Esophagus squamous epithelium (tissue), 4 donors: ENCODE data around the gene ZDHHC11B.

Experiments used
- POLR2A ChIP-seq, 4 donors: fragments of 450-650 bp; IDR thresholded peaks; one replicate each; pipeline ENCODE4 v1.6.1; 2017; ENCODE audit warnings: antibody characterized with exemption in 4 of 4, mild to moderate bottlenecking in 4 of 4, moderate library complexity in 3 of 4
- TF ChIP-seq, protein P1 (sequence below), 6 experiments: fragments of 450-650 bp in 4 of 6; fragments of 200-600 bp in 2 of 6; sonication (generic) in 2 of 6; IDR thresholded peaks; one replicate each; pipeline ENCODE4 v1.5.1; 2016 to 2019; ENCODE audit warnings: antibody characterized with exemption in 6 of 6, mild to moderate bottlenecking in 4 of 6, moderate library complexity in 4 of 6

- TF ChIP-seq, protein P1, sequence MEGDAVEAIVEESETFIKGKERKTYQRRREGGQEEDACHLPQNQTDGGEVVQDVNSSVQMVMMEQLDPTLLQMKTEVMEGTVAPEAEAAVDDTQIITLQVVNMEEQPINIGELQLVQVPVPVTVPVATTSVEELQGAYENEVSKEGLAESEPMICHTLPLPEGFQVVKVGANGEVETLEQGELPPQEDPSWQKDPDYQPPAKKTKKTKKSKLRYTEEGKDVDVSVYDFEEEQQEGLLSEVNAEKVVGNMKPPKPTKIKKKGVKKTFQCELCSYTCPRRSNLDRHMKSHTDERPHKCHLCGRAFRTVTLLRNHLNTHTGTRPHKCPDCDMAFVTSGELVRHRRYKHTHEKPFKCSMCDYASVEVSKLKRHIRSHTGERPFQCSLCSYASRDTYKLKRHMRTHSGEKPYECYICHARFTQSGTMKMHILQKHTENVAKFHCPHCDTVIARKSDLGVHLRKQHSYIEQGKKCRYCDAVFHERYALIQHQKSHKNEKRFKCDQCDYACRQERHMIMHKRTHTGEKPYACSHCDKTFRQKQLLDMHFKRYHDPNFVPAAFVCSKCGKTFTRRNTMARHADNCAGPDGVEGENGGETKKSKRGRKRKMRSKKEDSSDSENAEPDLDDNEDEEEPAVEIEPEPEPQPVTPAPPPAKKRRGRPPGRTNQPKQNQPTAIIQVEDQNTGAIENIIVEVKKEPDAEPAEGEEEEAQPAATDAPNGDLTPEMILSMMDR (IDR thresholded peaks at IDR 0.05) = no peak
- TF ChIP-seq POLR2A (IDR thresholded peaks at IDR 0.05) = no peak
Observed at GRCh38 chr5:815449-815848, 30.9 kb upstream of the ZDHHC11B start.
